PC-9 (cell line): ENCODE data around the gene GPATCH2L.

ENCODE experiments used
- EZH2 ChIP-seq: fragments of 200-600 bp; sonication (generic); IDR thresholded peaks from 2 replicates; pipeline ENCODE4 v1.8.0; 2017; ENCODE audit warnings: antibody characterized with exemption, low read depth
- TF ChIP-seq, protein P1 (sequence below): fragments of 200-600 bp; sonication (generic); conservative IDR thresholded peaks from 2 replicates; pipeline ENCODE4 v1.6.1; 2017; ENCODE audit warnings: mixed run types, antibody characterized with exemption, mild to moderate bottlenecking, moderate library complexity

- TF ChIP-seq EZH2: no peak
- TF ChIP-seq, protein P1, sequence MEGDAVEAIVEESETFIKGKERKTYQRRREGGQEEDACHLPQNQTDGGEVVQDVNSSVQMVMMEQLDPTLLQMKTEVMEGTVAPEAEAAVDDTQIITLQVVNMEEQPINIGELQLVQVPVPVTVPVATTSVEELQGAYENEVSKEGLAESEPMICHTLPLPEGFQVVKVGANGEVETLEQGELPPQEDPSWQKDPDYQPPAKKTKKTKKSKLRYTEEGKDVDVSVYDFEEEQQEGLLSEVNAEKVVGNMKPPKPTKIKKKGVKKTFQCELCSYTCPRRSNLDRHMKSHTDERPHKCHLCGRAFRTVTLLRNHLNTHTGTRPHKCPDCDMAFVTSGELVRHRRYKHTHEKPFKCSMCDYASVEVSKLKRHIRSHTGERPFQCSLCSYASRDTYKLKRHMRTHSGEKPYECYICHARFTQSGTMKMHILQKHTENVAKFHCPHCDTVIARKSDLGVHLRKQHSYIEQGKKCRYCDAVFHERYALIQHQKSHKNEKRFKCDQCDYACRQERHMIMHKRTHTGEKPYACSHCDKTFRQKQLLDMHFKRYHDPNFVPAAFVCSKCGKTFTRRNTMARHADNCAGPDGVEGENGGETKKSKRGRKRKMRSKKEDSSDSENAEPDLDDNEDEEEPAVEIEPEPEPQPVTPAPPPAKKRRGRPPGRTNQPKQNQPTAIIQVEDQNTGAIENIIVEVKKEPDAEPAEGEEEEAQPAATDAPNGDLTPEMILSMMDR: no peak
Observed at GRCh38 chr14:76253111-76253510, 101.4 kb downstream of the GPATCH2L start.
